ENCODE data around the gene GOLGA8O. TPM values are rescaled to one million over a fixed set of nuclear protein-coding genes. Genes with fewer than 3 reads are reported as not detected.
"Not testable (repeated sequence)": the region's sequence is repeated elsewhere in the genome, so short reads cannot be mapped to it uniquely, and the experiment has no call there.

GOLGA8O gene, protein sequence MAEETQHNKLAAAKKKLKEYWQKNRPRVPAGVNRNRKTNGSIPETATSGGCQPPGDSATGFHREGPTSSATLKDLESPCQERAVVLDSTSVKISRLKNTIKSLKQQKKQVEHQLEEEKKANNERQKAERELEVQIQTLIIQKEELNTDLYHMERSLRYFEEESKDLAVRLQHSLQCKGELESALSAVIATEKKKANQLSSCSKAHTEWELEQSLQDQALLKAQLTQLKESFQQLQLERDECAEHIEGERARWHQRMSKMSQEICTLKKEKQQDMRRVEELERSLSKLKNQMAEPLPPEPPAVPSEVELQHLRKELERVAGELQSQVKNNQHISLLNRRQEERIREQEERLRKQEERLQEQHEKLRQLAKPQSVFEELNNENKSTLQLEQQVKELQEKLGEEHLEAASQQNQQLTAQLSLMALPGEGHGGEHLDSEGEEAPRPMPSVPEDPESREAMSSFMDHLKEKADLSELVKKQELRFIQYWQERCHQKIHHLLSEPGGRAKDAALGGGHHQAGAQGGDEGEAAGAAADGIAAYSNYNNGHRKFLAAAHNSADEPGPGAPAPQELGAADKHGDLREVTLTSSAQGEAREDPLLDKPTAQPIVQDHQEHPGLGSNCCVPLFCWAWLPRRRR
- 1.7 and 2.6 TPM in 2 replicates for total RNA-seq

DNA sequence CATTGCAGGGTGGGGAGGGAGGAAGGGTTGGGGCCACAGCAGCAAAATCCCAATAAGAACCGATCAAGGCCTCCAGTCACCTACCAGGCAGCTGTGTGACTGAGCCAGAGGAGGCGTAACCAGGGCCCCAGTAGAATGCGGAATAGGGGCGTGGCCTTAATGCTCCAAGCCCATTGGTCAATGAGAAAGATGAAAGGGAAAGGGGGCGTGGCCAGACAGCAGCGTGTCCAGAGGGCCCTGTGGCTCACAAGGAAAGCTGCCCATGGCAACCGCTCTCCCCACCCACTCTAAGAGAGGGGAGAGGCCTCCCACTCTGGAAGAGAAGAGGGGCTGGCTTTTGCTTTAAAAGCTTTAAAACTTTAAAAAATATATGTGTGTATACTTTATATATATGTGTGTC, at the start of gene GOLGA8O:
TSS of gene GOLGA8O (minus strand) at position 101 of the 400 bp plus-strand sequence. CDS start at position 3, 98 bp downstream.
- DNase-seq (ENCODE audit: low spot score); H3K27me3 Mint-ChIP-seq (ENCODE audit: low read depth); intact Hi-C loops (cut with micrococcal nuclease); H3K27ac Mint-ChIP-seq; H3K4me1 Mint-ChIP-seq (ENCODE audit: low read depth); H3K9me3 Mint-ChIP-seq; H3K36me3 Mint-ChIP-seq (ENCODE audit: low read depth); H3K4me3 Mint-ChIP-seq (ENCODE audit: low read depth): not testable (repeated sequence)

DNA sequence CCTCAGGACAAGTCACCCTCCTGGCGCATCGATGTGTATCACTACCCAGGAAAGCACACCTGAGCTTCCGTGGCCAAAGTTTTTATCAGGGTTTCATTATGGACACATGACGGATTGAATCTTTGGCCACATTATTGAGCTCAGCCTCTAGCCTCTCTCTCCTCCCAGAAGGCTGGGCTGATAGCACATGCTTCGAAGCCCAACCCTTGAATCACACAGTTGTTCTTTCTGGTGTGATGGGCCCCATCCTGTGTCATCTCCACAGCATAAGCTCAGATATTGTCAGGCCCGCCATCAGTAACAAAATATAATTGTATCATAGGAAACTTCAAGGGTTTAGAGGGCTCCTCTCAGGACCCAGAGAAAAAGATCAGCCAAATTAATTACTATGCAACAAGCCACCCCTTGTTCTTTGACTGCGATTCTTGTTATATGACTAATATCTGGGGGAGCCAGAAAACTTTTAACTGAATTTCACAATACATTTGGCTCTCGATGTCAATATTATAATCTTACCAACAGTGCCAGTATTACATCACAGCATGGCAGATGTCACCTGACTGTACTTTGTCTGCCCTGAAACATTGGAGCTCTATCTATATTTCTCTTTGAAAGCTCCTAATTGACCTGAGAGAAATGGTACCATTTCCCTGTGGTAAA, 48.8 kb upstream of the GOLGA8O start:
- H3K27me3 Mint-ChIP-seq (ENCODE audit: low read depth); H3K9me3 Mint-ChIP-seq; H3K36me3 Mint-ChIP-seq (ENCODE audit: low read depth); DNase-seq (ENCODE audit: low spot score); H3K4me3 Mint-ChIP-seq (ENCODE audit: low read depth); intact Hi-C loops (cut with micrococcal nuclease); H3K4me1 Mint-ChIP-seq (ENCODE audit: low read depth); H3K27ac Mint-ChIP-seq: not testable (repeated sequence)

DNA sequence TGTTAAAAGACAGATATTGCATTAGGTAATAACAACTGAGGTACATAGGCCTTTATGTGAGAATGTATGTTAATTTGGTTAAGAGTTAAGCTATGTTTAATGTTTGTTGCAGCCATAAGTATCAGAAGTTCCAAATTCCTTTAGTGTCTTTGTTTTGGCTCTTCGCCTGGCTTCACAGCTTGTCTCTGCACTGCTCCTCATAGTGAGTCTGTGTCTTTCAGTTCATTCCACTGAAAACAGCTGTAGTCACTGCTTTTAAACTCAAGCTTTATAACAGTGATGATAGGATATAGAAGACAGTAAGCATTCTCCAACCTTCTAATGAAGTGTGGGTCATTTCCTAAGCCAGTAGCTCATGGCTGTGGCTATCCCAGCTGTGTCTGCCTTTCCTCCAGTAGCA, 47.5 kb upstream of the GOLGA8O start:
- not testable (repeated sequence) for H3K4me1 Mint-ChIP-seq (ENCODE audit: low read depth); H3K9me3 Mint-ChIP-seq

DNA sequence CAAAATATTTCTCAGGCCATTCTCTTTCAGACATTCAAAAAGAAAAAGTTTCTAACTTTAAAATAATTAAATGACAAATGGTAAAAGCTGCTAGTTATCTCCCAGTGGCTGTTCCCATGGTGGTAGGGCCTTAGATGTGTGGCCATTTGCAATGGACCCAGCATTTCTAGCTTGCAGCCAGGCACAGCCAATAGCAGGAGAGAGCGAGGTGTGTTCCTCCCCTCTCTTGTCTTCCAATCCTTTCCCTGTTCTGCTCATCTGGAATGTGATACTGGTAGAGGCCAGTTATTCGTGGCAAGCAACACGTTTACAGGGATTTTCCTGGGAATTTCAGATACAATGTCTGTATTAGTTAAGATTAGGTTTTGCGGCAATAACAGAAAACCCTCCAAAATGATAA, 37.3 kb upstream of the GOLGA8O start:
- H3K4me1 Mint-ChIP-seq (ENCODE audit: low read depth); H3K4me3 Mint-ChIP-seq (ENCODE audit: low read depth); H3K27ac Mint-ChIP-seq; intact Hi-C loops (cut with micrococcal nuclease); H3K9me3 Mint-ChIP-seq; H3K27me3 Mint-ChIP-seq (ENCODE audit: low read depth); H3K36me3 Mint-ChIP-seq (ENCODE audit: low read depth); DNase-seq (ENCODE audit: low spot score): not testable (repeated sequence)

More for the DNA sequence above, 47.5 kb upstream of the GOLGA8O start:
- DNase-seq (ENCODE audit: low spot score); H3K4me3 Mint-ChIP-seq (ENCODE audit: low read depth); H3K27ac Mint-ChIP-seq; intact Hi-C loops (cut with micrococcal nuclease); H3K36me3 Mint-ChIP-seq (ENCODE audit: low read depth); H3K27me3 Mint-ChIP-seq (ENCODE audit: low read depth): not testable (repeated sequence)

DNA sequence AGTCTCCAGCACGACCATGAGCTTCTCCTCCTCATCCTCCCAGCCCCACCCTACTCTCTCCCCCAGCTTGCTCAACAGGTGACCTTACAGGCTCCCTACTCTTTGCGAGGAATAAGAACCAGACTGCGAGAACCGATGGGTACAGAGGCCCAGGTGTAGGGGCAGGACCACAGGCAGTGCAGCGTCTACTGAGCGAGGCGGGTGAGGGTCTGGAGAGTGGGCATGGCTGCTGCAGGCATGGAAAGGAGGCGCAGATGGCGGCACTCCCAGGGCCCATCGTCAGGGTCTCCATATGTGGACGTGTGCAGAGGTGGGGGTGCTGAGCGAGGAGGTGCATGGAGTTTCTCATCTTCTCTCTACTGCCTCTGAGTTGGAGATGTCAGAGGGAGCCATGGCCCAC, 31.0 kb upstream of the GOLGA8O start:
- H3K4me3 Mint-ChIP-seq (ENCODE audit: low read depth); H3K4me1 Mint-ChIP-seq (ENCODE audit: low read depth); H3K27me3 Mint-ChIP-seq (ENCODE audit: low read depth); H3K27ac Mint-ChIP-seq; DNase-seq (ENCODE audit: low spot score); intact Hi-C loops (cut with micrococcal nuclease); H3K36me3 Mint-ChIP-seq (ENCODE audit: low read depth); H3K9me3 Mint-ChIP-seq: not testable (repeated sequence)

DNA sequence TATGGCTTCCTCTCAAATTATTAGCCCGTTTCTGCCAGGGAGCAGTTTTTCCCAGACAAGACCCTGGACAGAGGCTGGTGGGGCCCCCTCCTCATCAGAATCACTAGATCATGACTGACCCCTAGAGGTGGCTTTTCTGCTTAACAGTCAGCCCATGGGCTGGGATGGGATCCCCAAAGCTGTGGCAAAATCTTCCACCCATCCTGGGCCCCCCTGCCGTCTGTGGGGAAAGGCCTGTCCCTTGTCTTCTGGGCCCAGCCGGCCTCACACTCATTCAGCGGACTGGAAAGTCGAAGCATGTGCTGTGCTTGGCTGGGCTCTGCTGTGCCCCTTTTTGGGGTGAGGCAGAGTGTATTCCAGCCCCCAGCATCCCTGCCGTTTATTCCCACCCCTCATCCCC, 27.9 kb upstream of the GOLGA8O start:
- H3K36me3 Mint-ChIP-seq (ENCODE audit: low read depth); H3K27ac Mint-ChIP-seq; DNase-seq (ENCODE audit: low spot score); intact Hi-C loops (cut with micrococcal nuclease); H3K4me3 Mint-ChIP-seq (ENCODE audit: low read depth); H3K9me3 Mint-ChIP-seq; H3K4me1 Mint-ChIP-seq (ENCODE audit: low read depth); H3K27me3 Mint-ChIP-seq (ENCODE audit: low read depth): not testable (repeated sequence)

DNA sequence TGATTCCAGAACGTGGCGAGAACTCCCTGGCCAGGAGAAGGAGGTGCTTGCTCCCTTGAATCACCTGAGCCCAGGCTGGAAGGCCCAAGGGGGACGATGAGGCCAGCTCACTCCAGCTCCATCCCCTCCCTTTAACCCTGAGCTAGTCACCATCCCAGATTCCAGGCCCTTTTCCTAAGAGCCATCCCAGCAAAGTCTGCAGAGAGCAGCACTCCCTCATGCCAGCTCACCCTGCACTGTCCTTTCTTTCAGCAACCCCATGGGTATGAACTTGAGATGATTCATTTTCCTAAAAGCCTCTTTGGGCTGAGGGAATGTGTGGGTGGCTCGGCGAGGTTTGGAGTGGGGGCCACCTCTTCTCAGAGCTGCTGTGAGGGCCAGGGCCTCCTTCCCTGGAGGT, 26.2 kb upstream of the GOLGA8O start:
- H3K4me3 Mint-ChIP-seq (ENCODE audit: low read depth); H3K4me1 Mint-ChIP-seq (ENCODE audit: low read depth); H3K27ac Mint-ChIP-seq; H3K36me3 Mint-ChIP-seq (ENCODE audit: low read depth); H3K27me3 Mint-ChIP-seq (ENCODE audit: low read depth); intact Hi-C loops (cut with micrococcal nuclease); DNase-seq (ENCODE audit: low spot score); H3K9me3 Mint-ChIP-seq: not testable (repeated sequence)

DNA sequence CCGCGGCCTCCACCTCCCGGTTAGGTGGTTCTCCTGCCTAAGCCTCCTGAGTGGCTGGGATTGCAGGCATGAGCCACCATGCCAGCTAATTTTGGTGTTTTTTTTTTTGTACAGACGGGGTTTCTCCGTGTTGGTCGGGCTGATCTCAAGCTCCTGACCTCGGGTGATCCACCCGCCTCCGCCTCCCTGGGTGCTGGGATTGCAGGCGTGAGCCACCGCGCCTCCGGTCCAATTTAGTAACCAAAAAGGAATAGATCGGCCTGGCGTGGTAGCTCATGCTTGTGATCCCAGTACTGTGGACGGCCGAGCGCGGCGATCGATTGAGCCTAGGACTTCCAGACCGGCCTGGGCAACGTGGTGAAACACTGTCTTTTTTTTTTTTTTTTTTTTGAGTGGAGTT, 12.6 kb upstream of the GOLGA8O start:
- H3K9me3 Mint-ChIP-seq; H3K27me3 Mint-ChIP-seq (ENCODE audit: low read depth); H3K36me3 Mint-ChIP-seq (ENCODE audit: low read depth); H3K4me3 Mint-ChIP-seq (ENCODE audit: low read depth); intact Hi-C loops (cut with micrococcal nuclease); H3K27ac Mint-ChIP-seq; H3K4me1 Mint-ChIP-seq (ENCODE audit: low read depth); DNase-seq (ENCODE audit: low spot score): not testable (repeated sequence)

DNA sequence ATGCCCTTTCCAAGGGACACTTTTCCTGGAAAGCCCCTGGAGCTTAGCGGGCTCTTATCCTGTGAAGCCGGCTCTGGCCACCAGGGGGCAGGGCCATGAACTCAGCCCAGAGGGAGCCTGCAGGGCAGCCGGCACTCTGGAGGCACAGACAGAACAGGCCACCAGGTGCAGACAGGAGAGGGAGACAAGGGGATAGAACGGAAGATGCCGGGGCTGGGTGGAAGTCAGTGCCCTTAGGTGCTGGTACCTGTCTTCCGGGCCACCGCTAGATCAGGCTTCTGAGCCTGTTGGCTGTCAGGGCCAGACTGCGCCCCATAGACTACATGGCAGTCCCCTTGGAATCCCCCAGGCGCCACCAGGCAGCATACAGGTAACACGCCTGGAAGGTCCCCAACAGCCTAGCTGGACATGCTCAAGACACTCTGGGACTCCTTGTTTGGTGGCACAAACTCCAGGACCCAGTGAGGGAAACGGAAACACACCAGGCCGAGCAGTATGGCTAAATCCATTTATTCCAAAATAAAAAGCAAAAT, 14.9 kb downstream of the GOLGA8O start:
- H3K9me3 Mint-ChIP-seq; H3K27ac Mint-ChIP-seq; H3K4me1 Mint-ChIP-seq (ENCODE audit: low read depth); DNase-seq (ENCODE audit: low spot score); H3K27me3 Mint-ChIP-seq (ENCODE audit: low read depth); H3K36me3 Mint-ChIP-seq (ENCODE audit: low read depth); H3K4me3 Mint-ChIP-seq (ENCODE audit: low read depth); intact Hi-C loops (cut with micrococcal nuclease): not testable (repeated sequence)

DNA sequence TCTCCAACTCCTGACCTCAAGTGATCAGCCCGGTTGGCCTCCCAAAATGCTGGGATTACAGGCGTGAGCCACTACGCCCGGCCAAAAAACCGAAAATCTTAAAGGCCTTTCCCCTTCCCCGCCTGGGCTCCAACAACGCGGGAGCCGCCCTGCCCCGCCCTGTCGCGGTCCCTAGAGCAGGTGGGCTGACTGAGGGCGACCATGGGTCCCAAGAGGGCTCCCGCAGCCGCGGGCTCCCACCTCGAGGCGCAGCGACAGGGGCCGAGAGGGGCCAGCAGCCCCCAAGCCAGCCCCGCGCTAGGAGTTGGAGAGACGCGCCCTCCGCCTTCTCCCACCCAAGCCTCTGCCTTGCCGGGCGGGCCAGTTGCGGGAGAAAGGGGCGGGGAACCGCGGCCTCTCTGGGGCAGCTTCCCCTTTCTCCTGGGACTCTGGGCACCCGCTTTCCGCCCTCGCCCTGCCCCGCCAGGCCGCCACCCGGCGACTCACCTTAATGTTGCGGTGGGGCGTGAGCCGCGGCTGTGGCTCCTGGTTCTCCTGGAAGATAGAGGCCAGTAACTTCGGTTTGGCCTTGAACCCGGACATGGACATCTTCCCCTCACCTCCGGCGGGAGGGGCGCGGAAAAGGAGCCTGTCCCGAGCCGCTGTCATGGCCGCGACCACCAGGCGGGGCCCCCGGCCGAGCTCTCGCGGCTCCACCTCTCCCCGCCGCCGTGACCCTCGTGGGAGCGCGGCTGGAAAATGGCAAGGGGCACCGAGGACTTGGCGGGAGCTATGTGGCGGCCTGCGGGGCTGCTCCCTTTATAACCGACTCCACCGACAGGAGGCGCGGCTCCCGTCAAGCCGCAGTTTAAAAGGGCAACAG, 21.1 kb downstream of the GOLGA8O start:
- H3K27me3 Mint-ChIP-seq (ENCODE audit: low read depth) = not testable (repeated sequence)

DNA sequence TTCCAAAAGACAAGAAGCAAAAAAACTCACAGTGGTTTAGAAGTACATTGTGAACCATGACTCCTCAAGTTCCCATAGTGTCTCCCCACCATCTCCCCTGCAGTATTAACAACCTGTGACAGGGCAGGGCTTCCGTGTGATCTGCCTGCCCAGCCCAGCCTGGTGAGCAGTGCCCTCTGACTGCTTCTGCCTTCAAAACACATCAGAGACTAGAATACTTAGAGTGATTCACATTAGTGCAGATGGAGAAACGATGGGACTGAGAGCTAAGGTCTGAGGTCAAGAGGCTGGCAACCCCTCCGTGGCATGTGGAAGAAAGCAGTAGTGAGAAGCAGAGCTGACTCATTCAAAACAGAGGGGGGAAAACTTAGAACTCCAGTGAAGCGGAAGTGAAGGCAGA, 27.8 kb downstream of the GOLGA8O start:
- H3K36me3 Mint-ChIP-seq (ENCODE audit: low read depth); intact Hi-C loops (cut with micrococcal nuclease); H3K4me1 Mint-ChIP-seq (ENCODE audit: low read depth); H3K27ac Mint-ChIP-seq; DNase-seq (ENCODE audit: low spot score); H3K27me3 Mint-ChIP-seq (ENCODE audit: low read depth); H3K9me3 Mint-ChIP-seq; H3K4me3 Mint-ChIP-seq (ENCODE audit: low read depth): not testable (repeated sequence)

More for the DNA sequence above, 21.1 kb downstream of the GOLGA8O start:
- DNase-seq (ENCODE audit: low spot score); H3K36me3 Mint-ChIP-seq (ENCODE audit: low read depth); H3K4me1 Mint-ChIP-seq (ENCODE audit: low read depth); H3K27ac Mint-ChIP-seq; H3K4me3 Mint-ChIP-seq (ENCODE audit: low read depth); intact Hi-C loops (cut with micrococcal nuclease); H3K9me3 Mint-ChIP-seq: not testable (repeated sequence)

DNA sequence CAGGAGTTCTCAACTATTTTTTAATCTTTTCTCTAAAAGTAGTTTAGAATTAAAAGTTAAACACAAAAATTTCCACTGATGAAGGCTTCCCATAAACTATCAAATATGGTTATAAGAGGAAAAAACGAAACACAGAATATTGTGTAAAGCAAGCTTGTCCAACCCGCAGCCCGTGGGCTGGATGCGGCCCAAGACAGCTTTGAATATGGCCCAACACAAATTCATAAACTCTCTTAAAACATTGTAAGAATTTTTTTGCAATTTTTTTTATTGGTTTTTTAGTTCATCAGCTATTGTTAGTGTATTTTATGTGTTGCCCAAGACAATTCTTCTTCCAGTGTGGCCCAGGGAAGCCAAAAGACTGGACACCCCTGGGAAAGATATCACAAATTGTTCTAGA, 28.9 kb downstream of the GOLGA8O start:
- H3K4me3 Mint-ChIP-seq (ENCODE audit: low read depth); H3K36me3 Mint-ChIP-seq (ENCODE audit: low read depth); H3K4me1 Mint-ChIP-seq (ENCODE audit: low read depth); H3K27me3 Mint-ChIP-seq (ENCODE audit: low read depth); DNase-seq (ENCODE audit: low spot score); H3K27ac Mint-ChIP-seq; intact Hi-C loops (cut with micrococcal nuclease); H3K9me3 Mint-ChIP-seq: not testable (repeated sequence)
